HG03280 (cell line): ENCODE measurements around the gene JADE3.

Source experiments
- ATAC-seq: cut with Tn5 transposase; IDR thresholded peaks from one replicate; pipeline ENCODE4 v1.9.1; 2021; ENCODE audit warnings: mild to moderate bottlenecking, moderate library complexity; ENCODE audit not compliant: unreplicated experiment

Gene JADE3

GRCh38 chrX:46912098-46912602 is at the start of gene JADE3:
JADE3 (plus strand) TSS chrX:46912421; CDS start chrX:46984895, 72,474 bp downstream.
- no peak for ATAC-seq

GRCh38 chrX:46863072-46863471 is 49.1 kb upstream of the JADE3 start:
- no peak for ATAC-seq

- no peak for ATAC-seq
Measured at GRCh38 chrX:46864606-46865005, 47.6 kb upstream of the JADE3 start.

- no peak for ATAC-seq
Measured at GRCh38 chrX:46865281-46865680, 46.9 kb upstream of the JADE3 start.

- no peak for ATAC-seq
Measured at GRCh38 chrX:46866726-46867125, 45.5 kb upstream of the JADE3 start.

- no peak for ATAC-seq
Measured at GRCh38 chrX:46873746-46874145, 38.5 kb upstream of the JADE3 start.

- ATAC-seq: no peak
Measured at GRCh38 chrX:46876901-46877300, 35.3 kb upstream of the JADE3 start.

- no peak for ATAC-seq
Measured at GRCh38 chrX:46882266-46882665, 30.0 kb upstream of the JADE3 start.

- ATAC-seq: no peak
Measured at GRCh38 chrX:46884799-46885198, 27.4 kb upstream of the JADE3 start.

- no peak for ATAC-seq
Measured at GRCh38 chrX:46898207-46898606, 14.0 kb upstream of the JADE3 start.

GRCh38 chrX:46903458-46904242 is 8.6 kb upstream of the JADE3 start:
- ATAC-seq: peak; percentile 72

GRCh38 chrX:46904626-46905025 is 7.6 kb upstream of the JADE3 start:
- ATAC-seq: no peak

GRCh38 chrX:46910415-46910814 is 1.8 kb upstream of the JADE3 start:
- no peak for ATAC-seq

GRCh38 chrX:46912603-46913491 is 626 bp downstream of the JADE3 start:
- ATAC-seq: no peak

GRCh38 chrX:46913667-46914066 is 1.4 kb downstream of the JADE3 start:
- ATAC-seq: no peak

GRCh38 chrX:46916273-46916672 is 4.1 kb downstream of the JADE3 start:
- ATAC-seq: no peak

GRCh38 chrX:46917622-46918021 is 5.4 kb downstream of the JADE3 start:
- ATAC-seq: no peak

GRCh38 chrX:46918434-46918833 is 6.2 kb downstream of the JADE3 start:
- no peak for ATAC-seq

- ATAC-seq: no peak
Measured at GRCh38 chrX:46920235-46920634, 8.0 kb downstream of the JADE3 start.

- ATAC-seq: no peak
Measured at GRCh38 chrX:46922611-46923010, 10.4 kb downstream of the JADE3 start.

- ATAC-seq: no peak
Measured at GRCh38 chrX:46927718-46928117, 15.5 kb downstream of the JADE3 start.
